HL-60/S4 treated with retinoic acid at 250 ng/mL for 4 days and 3 days (cell line): ENCODE results near the gene STXBP3.

ENCODE experiments used
- in situ Hi-C: fragments of 300-500 bp; cut with MboI; formaldehyde crosslinking; loops from 2 replicates; pipeline ENCODE4 v1.7.0; 2022; ENCODE audit warnings: low sequenced_read_pairs

STXBP3 gene

GRCh38 chr1:108832929-108833328, 86.5 kb downstream of the STXBP3 start:
- in situ Hi-C loops, result no loop called here

GRCh38 chr1:108841703-108842102, 95.2 kb downstream of the STXBP3 start:
- in situ Hi-C loops, result no loop called here

GRCh38 chr1:108842525-108843181, 96.2 kb downstream of the STXBP3 start:
- in situ Hi-C loops, result no loop called here

GRCh38 chr1:108843390-108844137, 97.1 kb downstream of the STXBP3 start:
- in situ Hi-C loops, result no loop called here

- in situ Hi-C loops, result no loop called here
Measured at GRCh38 chr1:108845446-108845845, 99.0 kb downstream of the STXBP3 start.

GRCh38 chr1:108845991-108846390, 99.5 kb downstream of the STXBP3 start:
- in situ Hi-C loops, result no loop called here

GRCh38 chr1:108847494-108847893, 101.0 kb downstream of the STXBP3 start:
- in situ Hi-C loops, result no loop called here

GRCh38 chr1:108848806-108849205, 102.3 kb downstream of the STXBP3 start:
- in situ Hi-C loops, result no loop called here

GRCh38 chr1:108850929-108851328, 104.5 kb downstream of the STXBP3 start:
- in situ Hi-C loops, result no loop called here

- in situ Hi-C loops, result no loop called here
Measured at GRCh38 chr1:108851567-108851966, 105.1 kb downstream of the STXBP3 start.

GRCh38 chr1:108852221-108852975, 105.9 kb downstream of the STXBP3 start:
- in situ Hi-C loops, result no loop called here

GRCh38 chr1:108854221-108855019, 107.9 kb downstream of the STXBP3 start:
- in situ Hi-C loops, result no loop called here

GRCh38 chr1:108856994-108857393, 110.5 kb downstream of the STXBP3 start, which contains the start of gene AKNAD1:
Gene AKNAD1, minus strand, starts transcription at chr1:108857094. Its CDS starts 4,430 bp downstream, at chr1:108852664.
- in situ Hi-C loops, result no loop called here

- in situ Hi-C loops, result no loop called here
Measured at GRCh38 chr1:108858230-108858950, 111.9 kb downstream of the STXBP3 start.
